ENCODE results near the gene ARHGAP22.

DNA sequence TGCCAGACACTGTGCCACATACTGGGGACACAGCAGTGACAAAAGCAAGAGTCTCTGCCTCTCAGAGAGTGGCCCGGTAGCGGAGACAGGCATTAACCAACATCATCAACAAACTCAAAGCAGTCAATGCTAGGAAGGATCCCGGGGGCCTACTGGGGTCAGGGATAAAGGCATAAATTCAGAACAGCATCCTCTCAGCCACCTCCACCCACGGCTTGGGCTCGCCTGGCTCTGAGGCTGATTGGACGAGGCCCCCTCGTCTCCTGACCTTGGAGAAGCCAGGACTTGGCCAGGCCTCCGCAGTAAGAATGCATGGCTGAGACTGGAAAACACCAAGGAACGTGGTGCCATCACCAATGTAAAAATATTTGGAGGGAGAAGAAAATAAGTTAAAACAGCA is 102.1 kb downstream of the ARHGAP22 start:
- TF ChIP-seq GATA2 (IDR thresholded peaks at IDR 0.05; ENCODE audit: low read depth, low read length), result no peak
- no peak for TF ChIP-seq GATA3 (IDR thresholded peaks at IDR 0.05; ENCODE audit: low read depth, low read length)
